Measurements from ENCODE around the gene NPR2.

NPR2 gene

DNA sequence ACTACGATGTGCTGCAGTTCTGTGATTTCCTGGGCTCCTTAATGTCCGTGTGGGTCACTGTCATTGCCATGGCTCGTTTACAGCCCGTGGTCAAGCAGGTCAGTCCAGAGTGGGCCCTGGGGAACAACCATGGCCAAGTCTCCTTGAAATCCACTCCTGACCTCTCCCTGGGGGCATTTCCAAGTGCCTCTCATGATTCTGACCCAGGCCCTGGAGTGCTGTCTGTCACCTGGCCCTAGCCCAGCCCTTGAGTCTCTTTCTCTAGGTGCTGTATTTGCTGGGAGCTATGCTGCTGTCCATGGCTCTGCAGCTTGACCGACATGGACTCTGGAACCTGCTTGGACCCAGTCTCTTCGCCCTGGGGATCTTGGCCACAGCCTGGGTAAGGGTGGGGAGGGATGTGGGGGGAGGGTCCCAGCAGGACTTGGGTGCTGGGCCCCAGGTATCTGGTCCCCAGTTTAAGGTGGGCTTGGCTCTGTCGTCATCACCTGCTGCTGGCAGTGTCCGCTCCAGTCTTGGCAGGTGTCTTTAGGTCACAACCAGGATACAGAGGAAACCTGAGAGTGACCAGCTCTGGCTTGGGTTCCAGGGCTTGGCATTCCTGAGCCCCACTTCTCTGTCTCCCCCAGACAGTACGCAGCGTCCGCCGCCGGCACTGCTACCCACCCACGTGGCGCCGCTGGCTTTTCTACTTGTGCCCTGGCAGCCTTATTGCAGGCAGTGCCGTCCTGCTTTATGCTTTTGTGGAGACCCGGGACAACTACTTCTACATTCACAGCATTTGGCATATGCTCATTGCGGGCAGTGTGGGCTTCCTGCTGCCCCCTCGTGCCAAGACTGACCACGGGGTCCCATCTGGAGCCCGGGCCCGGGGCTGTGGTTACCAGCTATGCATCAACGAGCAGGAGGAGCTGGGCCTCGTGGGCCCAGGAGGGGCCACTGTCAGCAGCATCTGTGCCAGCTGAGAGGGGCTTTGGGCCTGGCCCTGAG lies 61.8 kb downstream of the NPR2 start:
- no peaks in the 10 kb centered on the region for H3K27me3 ChIP-seq (ENCODE audit: control insufficient read depth in 1 of 2, insufficient read depth in 2 of 2, low read length in 2 of 2)
- no peak overlapping the region for H3K27ac ChIP-seq (ENCODE audit: low read depth, low read length)

DNA sequence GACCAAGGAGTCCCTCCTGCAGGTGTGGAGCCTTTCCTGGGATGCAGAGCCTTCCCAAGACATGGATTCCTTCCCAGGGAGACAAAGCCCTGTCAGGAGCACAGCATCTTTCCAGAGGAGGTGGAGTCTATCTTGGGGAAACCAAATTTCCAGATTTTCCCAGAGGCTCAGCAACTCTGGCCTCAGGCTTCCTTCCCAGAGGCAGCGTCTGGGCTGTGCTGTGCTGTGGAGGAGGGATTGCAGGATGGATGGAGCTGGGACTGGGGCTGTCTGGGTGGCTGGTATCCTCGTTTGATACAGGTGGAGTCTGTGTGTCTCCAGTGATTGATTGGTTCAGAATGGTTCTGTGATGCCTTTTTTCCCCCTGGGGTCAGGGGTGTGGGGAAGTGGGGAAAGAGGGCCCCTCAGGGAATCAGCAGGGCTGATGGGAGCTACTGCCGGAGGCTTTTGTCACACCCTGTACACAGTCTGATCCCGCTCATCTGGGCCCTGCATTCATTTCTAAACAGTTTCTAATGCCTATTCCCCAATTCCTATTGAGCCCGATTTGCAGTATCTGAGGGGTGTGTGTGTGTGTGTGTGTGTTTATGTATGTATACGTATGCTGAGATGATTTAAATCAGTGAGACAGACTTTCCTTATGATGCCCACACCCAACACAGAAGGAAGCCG lies 62.8 kb downstream of the NPR2 start:
- no peak overlapping the region for H3K27ac ChIP-seq (ENCODE audit: low read depth, low read length)
- H3K4me1 ChIP-seq (ENCODE audit: insufficient read depth, low read length): no peaks in the 10 kb centered on the region
- no peaks in the 10 kb centered on the region for H3K27me3 ChIP-seq (ENCODE audit: control insufficient read depth in 1 of 2, insufficient read depth in 2 of 2, low read length in 2 of 2)
- no peak overlapping the region for H3K9ac ChIP-seq (ENCODE audit: low read length)
- H3K9me3 ChIP-seq (ENCODE audit: low read length): no peaks in the 10 kb centered on the region
- peaks cover 22% of the 10 kb centered on the region for H3K36me3 ChIP-seq (ENCODE audit: insufficient read depth, low read length)
- no peak overlapping the region for H3K4me3 ChIP-seq (ENCODE audit: low read depth in 1 of 2, low read length in 2 of 2)

More for the DNA sequence above, 61.8 kb downstream of the NPR2 start:
- Histone ChIP-seq H3K36me3 (ENCODE audit: insufficient read depth, low read length) (peaks cover 22% of the 10 kb centered on the region), H3K9me3 (ENCODE audit: low read length) (no peaks in the 10 kb centered on the region), H3K4me3 (ENCODE audit: low read depth in 1 of 2, low read length in 2 of 2) (no peak overlapping the region), H3K4me1 (ENCODE audit: insufficient read depth, low read length) (peaks cover 3% of the 10 kb centered on the region), H3K9ac (ENCODE audit: low read length) (no peak overlapping the region)

DNA sequence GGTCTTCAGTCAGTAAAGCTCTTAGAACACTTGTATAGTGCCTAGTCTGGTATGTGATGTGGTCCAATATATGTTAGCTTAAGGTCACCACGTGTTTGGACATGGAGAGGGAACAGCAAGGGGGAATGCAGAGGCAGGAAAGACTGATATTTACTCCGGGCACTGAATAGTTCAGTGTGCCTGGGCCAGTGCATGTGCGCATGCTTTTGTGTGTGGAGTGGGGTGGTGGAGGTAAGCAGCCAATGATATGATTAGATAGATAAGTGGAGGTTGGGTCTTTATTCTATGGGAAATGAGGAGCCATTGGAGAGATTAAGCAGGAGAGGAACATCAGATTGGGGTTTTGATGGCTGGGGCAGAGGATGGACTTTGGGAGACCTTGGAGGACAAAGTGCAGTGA lies 64.8 kb downstream of the NPR2 start:
- no peaks in the 10 kb centered on the region for H3K9me3 ChIP-seq (ENCODE audit: low read length)
- H3K9ac ChIP-seq (ENCODE audit: low read length): no peak overlapping the region
- no peak overlapping the region for H3K4me3 ChIP-seq (ENCODE audit: low read depth in 1 of 2, low read length in 2 of 2)
- peaks cover 16% of the 10 kb centered on the region for H3K36me3 ChIP-seq (ENCODE audit: insufficient read depth, low read length)
- H3K27me3 ChIP-seq (ENCODE audit: control insufficient read depth in 1 of 2, insufficient read depth in 2 of 2, low read length in 2 of 2): no peaks in the 10 kb centered on the region
- H3K27ac ChIP-seq (ENCODE audit: low read depth, low read length): no peak overlapping the region
- no peaks in the 10 kb centered on the region for H3K4me1 ChIP-seq (ENCODE audit: insufficient read depth, low read length)

DNA sequence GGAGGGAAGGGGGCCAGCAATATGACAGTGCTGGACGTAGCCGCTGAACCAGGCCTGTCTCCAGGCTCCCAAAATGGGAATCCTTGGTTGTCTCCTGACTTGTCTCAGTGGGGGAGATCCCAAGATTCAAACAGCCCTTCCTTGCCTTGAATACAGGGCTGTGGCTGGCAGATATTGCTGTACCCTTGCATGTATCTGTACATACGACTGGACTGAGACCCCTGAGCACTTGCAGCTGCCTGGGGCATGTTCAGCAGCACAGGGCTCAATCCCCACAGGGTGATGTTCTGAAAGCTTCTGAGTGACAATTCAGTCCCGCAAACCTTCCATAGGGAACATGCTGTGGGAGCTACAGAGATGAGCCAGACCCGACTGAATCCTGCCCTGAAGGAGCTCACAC lies 65.5 kb downstream of the NPR2 start:
- Histone ChIP-seq H3K4me1 (ENCODE audit: insufficient read depth, low read length) (no peaks in the 10 kb centered on the region), H3K36me3 (ENCODE audit: insufficient read depth, low read length) (peaks cover 16% of the 10 kb centered on the region), H3K27ac (ENCODE audit: low read depth, low read length) (no peak overlapping the region), H3K4me3 (ENCODE audit: low read depth in 1 of 2, low read length in 2 of 2) (no peak overlapping the region), H3K9ac (ENCODE audit: low read length) (no peak overlapping the region), H3K27me3 (ENCODE audit: control insufficient read depth in 1 of 2, insufficient read depth in 2 of 2, low read length in 2 of 2) (no peaks in the 10 kb centered on the region), H3K9me3 (ENCODE audit: low read length) (no peaks in the 10 kb centered on the region)

DNA sequence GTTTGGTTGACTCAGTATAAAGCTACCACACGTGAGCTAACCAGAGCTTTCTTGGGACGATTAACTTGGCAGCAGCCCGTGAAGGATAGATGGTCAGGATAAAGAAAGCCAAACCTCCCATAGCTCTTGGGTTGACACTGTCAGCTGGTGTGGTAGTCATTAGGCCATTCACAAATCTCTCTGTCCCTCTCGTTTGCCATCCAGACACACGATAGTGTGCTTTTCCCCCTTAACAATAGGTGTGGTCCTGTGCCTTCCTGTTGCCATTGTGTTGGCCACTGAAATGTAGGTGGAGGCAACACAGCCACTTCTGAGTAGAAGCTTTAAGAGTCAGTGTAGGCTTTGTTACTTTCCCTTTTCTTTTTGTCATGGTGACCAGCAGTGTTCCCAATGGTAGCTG lies 67.1 kb downstream of the NPR2 start:
- no peaks in the 10 kb centered on the region for H3K9me3 ChIP-seq (ENCODE audit: low read length)
- peaks cover 9% of the 10 kb centered on the region for H3K36me3 ChIP-seq (ENCODE audit: insufficient read depth, low read length)
- no peak overlapping the region for H3K9ac ChIP-seq (ENCODE audit: low read length)
- H3K27ac ChIP-seq (ENCODE audit: low read depth, low read length): no peak overlapping the region
- H3K27me3 ChIP-seq (ENCODE audit: control insufficient read depth in 1 of 2, insufficient read depth in 2 of 2, low read length in 2 of 2): no peaks in the 10 kb centered on the region
- H3K4me3 ChIP-seq (ENCODE audit: low read depth in 1 of 2, low read length in 2 of 2): no peak overlapping the region
- no peaks in the 10 kb centered on the region for H3K4me1 ChIP-seq (ENCODE audit: insufficient read depth, low read length)

All from muscle layer of colon (tissue), 2 donors.